Kidney (tissue), 14 donors: ENCODE measurements around the gene RYR3. TPM values are rescaled to one million over a fixed set of nuclear protein-coding genes. Genes with fewer than 3 reads are reported as not detected.

Experiments
- DNase-seq, 5 donors: peaks; one replicate each; pipeline ENCODE4 v3.0.0-alpha.2; 2013 to 2020
- FAIRE-seq: peaks from 2 replicates; lab custom pipeline; 2012; peaks lifted over from hg19 to GRCh38; lab: Jason Lieb, UNC
- H3K27ac ChIP-seq, 2 donors: one replicate each; pipeline ENCODE4 v1.7.0; 2013; ENCODE audit warnings: low read depth in 2 of 2, low read length in 2 of 2, inconsistent platforms in 1 of 2
- H3K27me3 ChIP-seq: one replicate; pipeline ENCODE4 v1.7.1; 2013; ENCODE audit warnings: low read length, inconsistent platforms; ENCODE audit not compliant: control insufficient read depth, insufficient read depth
- H3K36me3 ChIP-seq, 3 donors: one replicate each; pipeline versions ENCODE4 v1.7.0 to v1.7.1; 2013; ENCODE audit warnings: low read length in 3 of 3, control low read depth in 1 of 3, inconsistent platforms in 1 of 3; ENCODE audit not compliant: insufficient read depth in 3 of 3, control insufficient read depth in 2 of 3
- H3K4me1 ChIP-seq, 3 donors: one replicate each; pipeline versions ENCODE4 v1.7.0 to v1.7.1; 2013; ENCODE audit warnings: low read length in 3 of 3, inconsistent platforms in 1 of 3, low read depth in 1 of 3; ENCODE audit not compliant: control insufficient read depth in 2 of 3, insufficient read depth in 2 of 3
- H3K4me3 ChIP-seq, 3 donors: one replicate each; pipeline versions ENCODE4 v1.7.0 to v1.8.1; 2013; ENCODE audit warnings: low read length in 3 of 3, control low read depth in 1 of 3, inconsistent platforms in 1 of 3
- H3K9ac ChIP-seq, 3 donors: one replicate each; pipeline versions ENCODE4 v1.7.0 to v1.7.1; 2013; ENCODE audit warnings: low read length in 3 of 3, control low read depth in 1 of 3, inconsistent platforms in 1 of 3
- H3K9me3 ChIP-seq, 3 donors: one replicate each; pipeline versions ENCODE4 v1.7.0 to v1.7.1; 2013; ENCODE audit warnings: low read length in 3 of 3, control low read depth in 1 of 3, inconsistent platforms in 1 of 3; ENCODE audit not compliant: control insufficient read depth in 2 of 3, insufficient read depth in 1 of 3
- intact Hi-C: fragments of 100-400 bp; cut with DNase I; formaldehyde crosslinking; loops from one replicate; pipeline ENCODE4 v1.11.1; 2022
- polyA plus RNA-seq: library from polyadenylated mRNA; stranded (reverse); fragments of 350-450 nt; fragmentation: Illumina TruSeq; extraction: RNeasy Lipid Tissue Mini Kit (QIAGEN cat#74804); gene quantifications from one replicate; pipeline ENCODE4 v1.2.3, GENCODE V29; 2014; ENCODE audit warnings: low read depth, low replicate concordance; ENCODE audit not compliant: insufficient read depth
- total RNA-seq: library from RNA; stranded (reverse); fragmentation: NEBNext Ultra II Directional; extraction: Animal tissue kit (Norgen Biotek cat#: 25700); gene quantifications from one replicate; pipeline ENCODE4 v1.2.1, GENCODE V29; 2021
- TF ChIP-seq, protein P1 (sequence below): IDR thresholded peaks from 3 replicates; pipeline ENCODE4 v1.5.1; 2012; ENCODE audit warnings: mild to moderate bottlenecking, moderate library complexity, borderline replicate concordance; ENCODE audit not compliant: insufficient read depth; ENCODE audit errors: extremely low read depth
- donor health status: control.
- donor health status: control.
- donor health status: control.
- donor health status: control.
- donor health status: control.
- donor health status: DM: yes; HTN: yes; CAD: no.
- donor health status: Normal renal cell carcinoma (clear cell type).

RYR3 gene
- total and polyA plus RNA-seq, 2 donors from 2014 or later, result 0.90 to 10.5 TPM

DNA sequence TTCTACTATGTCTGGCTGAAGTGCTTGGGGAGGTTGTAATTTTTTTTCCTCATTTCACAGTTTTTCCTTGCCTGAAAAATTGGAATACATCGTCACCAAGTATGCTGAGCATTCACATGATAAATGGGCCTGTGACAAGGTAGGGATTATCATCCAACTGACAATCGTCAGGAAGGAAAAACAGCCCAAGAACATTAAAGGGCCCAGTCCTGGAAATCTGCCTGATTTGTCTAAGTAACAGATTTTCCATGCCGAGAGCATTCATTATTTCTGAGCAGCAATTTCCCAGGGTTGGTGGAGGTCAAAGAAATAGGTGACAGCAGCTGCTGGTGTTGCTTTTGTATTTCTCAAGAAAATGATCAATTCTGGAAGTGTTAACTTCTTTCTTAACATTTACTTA is 431.5 kb downstream of the RYR3 start:
- intact Hi-C loops, result loop anchor here (10.0 kb wide), 1 partner anchor 222 kb away; the partner anchor contains the start of gene CHRM5
- Histone ChIP-seq H3K9ac (no peak overlapping the region), H3K4me3 (no peak overlapping the region), H3K27me3 (no peaks in the 10 kb centered on the region), H3K9me3 (no peaks in the 10 kb centered on the region), H3K4me1 (peaks cover 0 to 5% (median 0%) of the 10 kb centered on the region in 3 donors), H3K27ac (no peak overlapping the region), H3K36me3 (no peaks in the 10 kb centered on the region)
- FAIRE-seq, result no peak
- TF ChIP-seq, protein P1, sequence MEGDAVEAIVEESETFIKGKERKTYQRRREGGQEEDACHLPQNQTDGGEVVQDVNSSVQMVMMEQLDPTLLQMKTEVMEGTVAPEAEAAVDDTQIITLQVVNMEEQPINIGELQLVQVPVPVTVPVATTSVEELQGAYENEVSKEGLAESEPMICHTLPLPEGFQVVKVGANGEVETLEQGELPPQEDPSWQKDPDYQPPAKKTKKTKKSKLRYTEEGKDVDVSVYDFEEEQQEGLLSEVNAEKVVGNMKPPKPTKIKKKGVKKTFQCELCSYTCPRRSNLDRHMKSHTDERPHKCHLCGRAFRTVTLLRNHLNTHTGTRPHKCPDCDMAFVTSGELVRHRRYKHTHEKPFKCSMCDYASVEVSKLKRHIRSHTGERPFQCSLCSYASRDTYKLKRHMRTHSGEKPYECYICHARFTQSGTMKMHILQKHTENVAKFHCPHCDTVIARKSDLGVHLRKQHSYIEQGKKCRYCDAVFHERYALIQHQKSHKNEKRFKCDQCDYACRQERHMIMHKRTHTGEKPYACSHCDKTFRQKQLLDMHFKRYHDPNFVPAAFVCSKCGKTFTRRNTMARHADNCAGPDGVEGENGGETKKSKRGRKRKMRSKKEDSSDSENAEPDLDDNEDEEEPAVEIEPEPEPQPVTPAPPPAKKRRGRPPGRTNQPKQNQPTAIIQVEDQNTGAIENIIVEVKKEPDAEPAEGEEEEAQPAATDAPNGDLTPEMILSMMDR, result no peak
- DNase-seq, result no peak

DNA sequence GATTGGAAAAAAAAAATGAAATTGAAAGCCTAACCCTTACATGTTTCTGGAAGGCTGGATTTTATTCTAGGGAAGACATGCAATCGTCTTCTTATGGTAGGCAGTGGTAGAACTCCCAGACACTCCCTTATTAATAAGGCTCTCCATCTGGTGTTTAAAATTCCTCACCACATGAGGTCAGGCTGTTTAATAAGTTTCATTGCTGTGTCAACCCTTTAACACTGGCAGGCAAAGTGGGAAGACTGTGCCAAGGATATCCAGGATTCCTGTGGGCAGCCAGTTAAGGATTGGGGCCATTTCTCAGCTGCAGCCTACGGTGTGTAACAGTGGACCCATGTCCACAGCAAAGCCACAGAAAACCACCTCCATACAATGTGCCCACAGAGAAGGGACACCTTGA is 432.0 kb downstream of the RYR3 start:
- FAIRE-seq (no peak), DNase-seq (no peak)
- Histone ChIP-seq H3K27me3 (no peaks in the 10 kb centered on the region), H3K4me1 (peaks cover 0 to 5% (median 0%) of the 10 kb centered on the region in 3 donors), H3K9ac (no peak overlapping the region), H3K27ac (no peak overlapping the region), H3K4me3 (no peak overlapping the region), H3K9me3 (no peaks in the 10 kb centered on the region), H3K36me3 (no peaks in the 10 kb centered on the region)
- TF ChIP-seq, protein P1, result no peak
- intact Hi-C loops, result loop anchor here (10.0 kb wide), 1 partner anchor 222 kb away; the partner anchor contains the start of gene CHRM5

DNA sequence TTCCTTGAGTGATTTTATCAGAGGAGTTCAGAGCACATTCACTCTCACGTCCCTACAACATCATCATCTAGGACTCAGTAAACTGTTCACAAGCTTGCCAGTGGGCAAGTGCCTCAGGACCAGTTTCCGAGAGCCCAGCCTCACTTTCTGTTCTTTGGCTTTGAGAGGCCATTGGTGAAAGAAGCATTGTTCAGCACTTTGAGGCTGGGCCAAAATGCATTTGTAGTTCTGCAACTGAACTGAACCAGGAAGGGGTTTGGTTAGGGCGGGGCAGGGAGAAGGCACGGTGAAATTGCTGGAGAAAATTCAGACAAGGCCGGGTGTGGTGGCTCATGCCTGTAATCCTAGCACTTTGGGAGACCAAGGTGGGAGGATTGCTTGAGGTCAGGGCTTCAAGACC is 435.4 kb downstream of the RYR3 start:
- Histone ChIP-seq H3K4me1 (peaks cover 0 to 2% (median 0%) of the 10 kb centered on the region in 3 donors), H3K9me3 (no peaks in the 10 kb centered on the region), H3K9ac (no peak overlapping the region), H3K27me3 (no peaks in the 10 kb centered on the region), H3K27ac (no peak overlapping the region), H3K36me3 (no peaks in the 10 kb centered on the region), H3K4me3 (no peak overlapping the region)
- TF ChIP-seq, protein P1, result no peak
- intact Hi-C loops, result loop anchor here (10.0 kb wide), 1 partner anchor 219 kb away; the partner anchor contains the start of gene CHRM5
- DNase-seq (no peak), FAIRE-seq (no peak)

DNA sequence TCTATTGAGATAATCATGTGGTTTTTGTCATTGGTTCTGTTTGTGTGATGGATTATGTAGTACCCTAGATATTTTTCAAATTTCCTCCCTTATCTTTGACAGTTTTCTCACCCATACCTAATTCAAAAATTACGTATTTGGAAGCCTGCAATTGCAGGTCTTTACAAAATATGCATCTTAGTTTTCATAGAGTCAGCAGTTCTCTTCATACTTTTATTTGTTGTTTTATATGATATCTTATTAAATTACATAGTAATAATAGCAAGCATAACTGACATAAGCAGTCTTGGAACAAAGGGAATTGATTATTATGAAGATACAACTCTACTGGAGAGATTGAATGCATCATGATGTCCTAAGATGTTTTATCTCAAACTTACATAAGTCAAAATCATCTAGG is 442.2 kb downstream of the RYR3 start:
- no peaks in the 10 kb centered on the region for H3K9me3 ChIP-seq
- DNase-seq (no peak), FAIRE-seq (no peak)
- intact Hi-C loops, result no loop called here
- H3K4me3 ChIP-seq, result no peak overlapping the region
- no peak overlapping the region for H3K9ac ChIP-seq
- H3K27ac ChIP-seq, result no peak overlapping the region
- H3K27me3 ChIP-seq, result no peaks in the 10 kb centered on the region
- no peaks in the 10 kb centered on the region for H3K4me1 ChIP-seq
- H3K36me3 ChIP-seq, result no peaks in the 10 kb centered on the region
- TF ChIP-seq, protein P1, result no peak
